OCI-LY1 (cell line): ENCODE measurements around the gene TIPIN.
A peak's percentile ranks its signal among the peaks of the same experiment; 100 is the strongest.

ENCODE experiments used
- H2AFZ ChIP-seq: fragments of 200-600 bp; sonication (generic), shearing (Covaris generic); 2 replicates; pipeline ENCODE4 v1.6.0; 2014; ENCODE audit warnings: antibody characterized with exemption, mild to moderate bottlenecking, low read length
- H3F3A ChIP-seq: fragments of 200-600 bp; sonication (generic), shearing (Covaris generic); 2 replicates; pipeline ENCODE4 v1.6.0; 2014; ENCODE audit warnings: mild to moderate bottlenecking, antibody characterized with exemption, low read length, moderate library complexity; ENCODE audit not compliant: insufficient read depth
- H3K27ac ChIP-seq: fragments of 200-600 bp; sonication (generic); 2 replicates; pipeline ENCODE4 v1.5.1; 2014; ENCODE audit warnings: low read length, mixed run types, mild to moderate bottlenecking, low read depth; ENCODE audit not compliant: poor library complexity, severe bottlenecking
- H3K27me3 ChIP-seq: fragments of 200-600 bp; sonication (generic); 2 replicates; pipeline ENCODE4 v1.6.0; 2014; ENCODE audit warnings: antibody characterized with exemption, mild to moderate bottlenecking, low read length, moderate library complexity; ENCODE audit not compliant: insufficient read depth
- H3K36me3 ChIP-seq: fragments of 200-600 bp; sonication (generic); 2 replicates; pipeline ENCODE4 v1.6.1; 2014; ENCODE audit warnings: mild to moderate bottlenecking, antibody characterized with exemption, low read length, moderate library complexity, mixed read lengths; ENCODE audit not compliant: insufficient read depth
- H3K4me1 ChIP-seq: fragments of 200-600 bp; sonication (generic); 2 replicates; pipeline ENCODE4 v1.5.1; 2014; ENCODE audit warnings: mild to moderate bottlenecking, low read length, moderate library complexity; ENCODE audit not compliant: insufficient read depth, severe bottlenecking
- H3K4me2 ChIP-seq: fragments of 200-600 bp; sonication (generic), shearing (Covaris generic); 2 replicates; pipeline ENCODE4 v1.6.1; 2014; ENCODE audit warnings: low read length
- H3K4me3 ChIP-seq: fragments of 200-600 bp; sonication (generic); 2 replicates; pipeline ENCODE4 v1.5.1; 2014; ENCODE audit warnings: low read length, low read depth, mild to moderate bottlenecking, mixed read lengths; ENCODE audit not compliant: poor library complexity, severe bottlenecking
- H3K79me2 ChIP-seq: fragments of 200-600 bp; shearing (Covaris generic); 2 replicates; pipeline ENCODE4 v1.6.1; 2016; ENCODE audit warnings: mixed run types, low read length, mixed read lengths; ENCODE audit not compliant: insufficient read depth
- H3K9ac ChIP-seq: fragments of 200-600 bp; sonication (generic), shearing (Covaris generic); 2 replicates; pipeline ENCODE4 v1.6.1; 2014; ENCODE audit warnings: mild to moderate bottlenecking, low read length, mixed read lengths
- H3K9me2 ChIP-seq: fragments of 200-600 bp; sonication (generic), shearing (Covaris generic); 2 replicates; pipeline ENCODE4 v1.6.1; 2014; ENCODE audit warnings: low read depth, mild to moderate bottlenecking, low read length, mixed read lengths
- H3K9me3 ChIP-seq: fragments of 200-600 bp; shearing (Covaris generic); 2 replicates; pipeline ENCODE4 v1.6.1; 2014; ENCODE audit warnings: low read length, mixed read lengths
- H4K20me1 ChIP-seq: fragments of 200-600 bp; sonication (generic), shearing (Covaris generic); 2 replicates; pipeline ENCODE4 v1.6.0; 2016; ENCODE audit warnings: mild to moderate bottlenecking, low read length; ENCODE audit not compliant: insufficient read depth
- CTCF ChIP-seq: fragments of 200-600 bp; sonication (generic), shearing (Covaris generic); IDR thresholded peaks from 2 replicates; pipeline ENCODE4 v1.5.1; 2017; ENCODE audit warnings: mild to moderate bottlenecking, antibody characterized with exemption, low read length, moderate library complexity, mixed read lengths
- EZH2 ChIP-seq: fragments of 200-600 bp; sonication (generic), shearing (Covaris generic); IDR thresholded peaks from 2 replicates; pipeline ENCODE4 v1.8.0; 2017; ENCODE audit warnings: borderline replicate concordance, mixed run types, mild to moderate bottlenecking, antibody characterized with exemption, low read length, moderate library complexity, mixed read lengths

TIPIN gene

GRCh38 chr15:66288093-66288492 lies 68.4 kb downstream of the TIPIN start:
- TF ChIP-seq CTCF: no peak
- no peak for TF ChIP-seq EZH2
- H4K20me1 ChIP-seq: no peaks in the 10 kb centered on the region
- H3K36me3 ChIP-seq: no peaks in the 10 kb centered on the region
- no peak overlapping the region; the same call in 1 of the 2 replicates for H3K9ac ChIP-seq
- H3K27me3 ChIP-seq: no peaks in the 10 kb centered on the region
- peaks cover 66% of the 10 kb centered on the region for H3K4me1 ChIP-seq
- no peak overlapping the region for H3K4me2 ChIP-seq
- no peaks in the 10 kb centered on the region for H3K9me2 ChIP-seq
- H2AFZ ChIP-seq: no peak overlapping the region
- no peaks in the 10 kb centered on the region for H3K9me3 ChIP-seq
- H3K27ac ChIP-seq: peak overlapping the region; percentile 47
- H3K4me3 ChIP-seq: no peak overlapping the region
- 0 out of 2 replicates have a peak, but pooled peaks cover 4% of the 10 kb centered on the region for H3K79me2 ChIP-seq
- H3F3A ChIP-seq: peaks cover 7% of the 10 kb centered on the region; the same call in 1 of the 2 replicates

- Histone ChIP-seq H3K79me2 (0 out of 2 replicates have a peak, but pooled peaks cover 1% of the 10 kb centered on the region), H3K4me1 (peaks cover 61% of the 10 kb centered on the region), H3K9me2 (no peaks in the 10 kb centered on the region), H3F3A (peaks cover 7% of the 10 kb centered on the region; the same call in 1 of the 2 replicates), H3K4me2 (no peak overlapping the region), H3K36me3 (no peaks in the 10 kb centered on the region), H3K27ac (no peak overlapping the region), H3K9me3 (no peaks in the 10 kb centered on the region), H2AFZ (no peak overlapping the region), H3K9ac (no peak overlapping the region; the same call in 1 of the 2 replicates), H3K4me3 (no peak overlapping the region), H4K20me1 (no peaks in the 10 kb centered on the region), H3K27me3 (no peaks in the 10 kb centered on the region)
- TF ChIP-seq EZH2 (no peak), CTCF (peak; percentile 48)
These were observed 68.9 kb downstream of the TIPIN start for GRCh38 chr15:66287461-66288057.
